Endothelial cell of umbilical vein (primary cell): Measurements from ENCODE around the gene CDH23. TPM values are rescaled to one million over a fixed set of nuclear protein-coding genes. Genes with fewer than 3 reads are reported as not detected.

Experiments used
- BruUV-seq: library from RNA; stranded (reverse); fragments of 400-500 nt; replicated peaks from 2 replicates; lab custom pipeline; 2021; lab: Mats Ljungman, UMichigan
- CTCF ChIA-PET: fragments of 300-600, 350-600 bp; sonication (Branson Sonifier 250); formaldehyde crosslinking; loops from one replicate; lab custom pipeline; 2021; ENCODE audit warnings: antibody characterized with exemption, inconsistent platforms; lab: Charles Lee
- POLR2A ChIA-PET: fragments of 300-600, 350-600 bp; sonication (Branson Sonifier 250); formaldehyde crosslinking; loops from one replicate; lab custom pipeline; 2021; ENCODE audit warnings: antibody characterized with exemption, inconsistent platforms; lab: Charles Lee
- DNase-seq: peaks from one replicate; pipeline ENCODE4 v3.0.0-alpha.2; 2011; ENCODE audit warnings: low read depth, low spot score
- FAIRE-seq: peaks from 2 replicates; lab custom pipeline; 2011; peaks lifted over from hg19 to GRCh38; lab: Jason Lieb, UNC
- H2AFZ ChIP-seq: 2 replicates; pipeline ENCODE4 v1.6.0; 2012; ENCODE audit warnings: low read depth, low read length, control low read depth, inconsistent platforms
- H3K27ac ChIP-seq: 2 replicates; pipeline ENCODE4 v1.5.1; 2011; ENCODE audit warnings: low read depth, mild to moderate bottlenecking, control low read depth, low read length, moderate library complexity; ENCODE audit not compliant: insufficient read depth
- H3K27me3 ChIP-seq, 2 experiments: 2 replicates each; pipeline versions ENCODE4 v1.6.0 to v1.6.1; 2011; ENCODE audit warnings: low read length in 2 of 2, mixed read lengths in 1 of 2; ENCODE audit not compliant: control insufficient read depth in 2 of 2, insufficient read depth in 2 of 2
- H3K36me3 ChIP-seq, 2 experiments: 2 replicates in 1 of 2; 3 replicates in 1 of 2; pipeline ENCODE4 v1.5.1; 2011; ENCODE audit warnings: low read length in 2 of 2, mild to moderate bottlenecking in 1 of 2, moderate library complexity in 1 of 2; ENCODE audit not compliant: control insufficient read depth in 2 of 2, insufficient read depth in 2 of 2; ENCODE audit errors: extremely low read depth in 1 of 2
- H3K4me1 ChIP-seq: 3 replicates; pipeline ENCODE4 v1.5.1; 2011; ENCODE audit warnings: mild to moderate bottlenecking, low read length; ENCODE audit not compliant: control insufficient read depth, insufficient read depth; ENCODE audit errors: extremely low read depth
- H3K4me2 ChIP-seq: 2 replicates; pipeline ENCODE4 v1.6.1; 2011; ENCODE audit warnings: low read length, control low read depth, mixed read lengths; ENCODE audit not compliant: insufficient read depth
- H3K4me3 ChIP-seq, 3 experiments: fragments of 200-600 bp in 1 of 3; sonication (generic), shearing (Covaris generic) in 1 of 3; replicated peaks in 1 of 3; 2 replicates each; pipeline ENCODE4 v1.5.1; 2011 to 2016; ENCODE audit warnings: control low read depth in 3 of 3, low read length in 3 of 3, mild to moderate bottlenecking in 2 of 3, inconsistent platforms in 1 of 3, low read depth in 1 of 3, moderate library complexity in 1 of 3; ENCODE audit not compliant: insufficient read depth in 1 of 3
- H3K79me2 ChIP-seq: 2 replicates; pipeline ENCODE4 v1.6.0; 2012; ENCODE audit warnings: low read length, inconsistent platforms; ENCODE audit not compliant: control insufficient read depth, insufficient read depth
- H3K9ac ChIP-seq: replicated peaks from 2 replicates; pipeline ENCODE3; 2011; ENCODE audit warnings: low read length, control low read depth; ENCODE audit not compliant: insufficient read depth; ENCODE audit errors: extremely low read depth
- H3K9me1 ChIP-seq: replicated peaks from 3 replicates; pipeline ENCODE4 v1.6.0; 2011; ENCODE audit warnings: mild to moderate bottlenecking, low read length; ENCODE audit not compliant: control insufficient read depth, insufficient read depth; ENCODE audit errors: extremely low read depth
- H3K9me3 ChIP-seq: replicated peaks from 2 replicates; pipeline ENCODE4 v1.5.1; 2012; ENCODE audit warnings: low read length, inconsistent platforms; ENCODE audit not compliant: control insufficient read depth, insufficient read depth
- H4K20me1 ChIP-seq: replicated peaks from 2 replicates; pipeline ENCODE3; 2011; ENCODE audit warnings: mild to moderate bottlenecking, low read length; ENCODE audit not compliant: control insufficient read depth, insufficient read depth; ENCODE audit errors: extremely low read depth
- CTCF ChIP-seq, 2 donors: IDR thresholded peaks; 1 replicate in 1 of 2; 2 replicates in 1 of 2; pipeline ENCODE4 v1.5.1; 2011; ENCODE audit warnings: low read length in 2 of 2, mild to moderate bottlenecking in 2 of 2, moderate library complexity in 2 of 2, control low read depth in 1 of 2, inconsistent platforms in 1 of 2, low read depth in 1 of 2; ENCODE audit not compliant: insufficient read depth in 1 of 2; ENCODE audit errors: extremely low read depth in 1 of 2
- FOS ChIP-seq: IDR thresholded peaks from 2 replicates; pipeline ENCODE4 v1.6.1; 2011; ENCODE audit warnings: mild to moderate bottlenecking, low read length, moderate library complexity, borderline replicate concordance; ENCODE audit not compliant: insufficient read depth
- GATA2 ChIP-seq: IDR thresholded peaks from 2 replicates; pipeline ENCODE4 v1.7.0; 2011; ENCODE audit warnings: low read depth, mild to moderate bottlenecking, moderate library complexity, mixed read lengths, low read length; ENCODE audit not compliant: insufficient read length, insufficient read depth
- JUN ChIP-seq: IDR thresholded peaks from 2 replicates; pipeline ENCODE4 v1.6.1; 2011; ENCODE audit warnings: borderline replicate concordance, low read depth; ENCODE audit not compliant: insufficient read length, insufficient read depth
- MYC ChIP-seq: IDR thresholded peaks from one replicate; pipeline ENCODE4 v1.6.1; 2011; ENCODE audit warnings: mild to moderate bottlenecking, low read depth, low read length
- POLR2A ChIP-seq: IDR thresholded peaks from 2 replicates; pipeline ENCODE4 v1.6.1; 2012; ENCODE audit warnings: low read depth, mild to moderate bottlenecking, control low read depth, low read length
- POLR2AphosphoS5 ChIP-seq: IDR thresholded peaks from 2 replicates; pipeline ENCODE4 v1.6.1; 2012; ENCODE audit warnings: low read depth, mild to moderate bottlenecking, control low read depth, low read length, moderate library complexity; ENCODE audit not compliant: insufficient read depth
- dilution Hi-C: fragments of 300-500 bp; cut with MboI; formaldehyde crosslinking; loops from one replicate; pipeline ENCODE4 v1.15.0; 2019; ENCODE audit warnings: low sequenced_read_pairs; ENCODE audit not compliant: extremely low pct_ligation_motif_present
- intact Hi-C: fragments of 100-400 bp; cut with micrococcal nuclease; formaldehyde crosslinking; loops from one replicate; pipeline ENCODE4 v1.10.0; 2022
- polyA plus RNA-seq, 4 experiments: library from polyadenylated mRNA; depleted of rRNA in 3 of 4; stranded (reverse) in 3 of 4; unstranded in 1 of 4; fragments of >200 nt; gene quantifications; 2 replicates each; pipeline versions ENCODE4 v1.2.1 to v1.2.3, GENCODE V29; 2011 to 2012; ENCODE audit warnings: missing spikeins in 1 of 4
- total RNA-seq: library from RNA; stranded (reverse); gene quantifications from 2 replicates; pipeline ENCODE4 v1.2.3, GENCODE V29; 2021

Gene CDH23
- total and polyA plus RNA-seq, 2 donors (not counting 3 experiments of a cell fraction or from before 2014, with no cell fraction given): not detected

- TF ChIP-seq JUN: no peak
- TF ChIP-seq POLR2A: no peak
- no peak for TF ChIP-seq GATA2
- TF ChIP-seq CTCF (IDR thresholded peaks at IDR 0.05; ENCODE audit: extremely low read depth in 1 of 2, insufficient read depth in 1 of 2, low read depth in 1 of 2, low read length in 2 of 2): no peak
- no peak for TF ChIP-seq POLR2AphosphoS5
- TF ChIP-seq MYC: no peak
- TF ChIP-seq FOS: no peak
- no peak overlapping the region for H3K4me2 ChIP-seq
- H3K27ac ChIP-seq: no peak overlapping the region
- CTCF ChIA-PET: interaction anchor here (0.6 to 2.2 kb wide), 3 partner anchors 36 to 495 kb away, joined by 3 to 6 read pairs (median 5); partner anchors contain the start of gene VSIR
- intact Hi-C loops: loop anchor here (5.0 kb wide), 4 partner anchors 82 to 497 kb away; no protein-coding TSS in a partner anchor
- no peaks in the 10 kb centered on the region for H3K9me3 ChIP-seq
- H3K4me1 ChIP-seq: no peaks in the 10 kb centered on the region
- DNase-seq: no peak
- no peak overlapping the region for H2AFZ ChIP-seq
- POLR2A ChIA-PET: interaction anchor here (0.7 kb wide), 1 partner anchor 43 kb away, joined by 8 read pairs; no protein-coding TSS in a partner anchor
- H4K20me1 ChIP-seq: no peaks in the 10 kb centered on the region
- no peaks in the 10 kb centered on the region for H3K36me3 ChIP-seq
- no TSS peak for BruUV-seq
- FAIRE-seq: no peak
- no peak overlapping the region for H3K4me3 ChIP-seq
- H3K9me1 ChIP-seq: no peaks in the 10 kb centered on the region
- H3K27me3 ChIP-seq: peaks cover 0 to 2% of the 10 kb centered on the region in 2 experiments
- H3K79me2 ChIP-seq: no peaks in the 10 kb centered on the region
- no peak overlapping the region for H3K9ac ChIP-seq
- dilution Hi-C loops: no loop called here
Observed at GRCh38 chr10:71809628-71810027, 412.9 kb downstream of the CDH23 start.
